Breast epithelium (tissue), 4 donors: ENCODE measurements around the gene PLPP7. TPM values are rescaled to one million over a fixed set of nuclear protein-coding genes. Genes with fewer than 3 reads are reported as not detected.
A peak's percentile ranks its signal among the peaks of the same experiment; 100 is the strongest.

Experiments used
- DNase-seq, 2 donors: peaks; one replicate each; pipeline ENCODE4 v3.0.0-alpha.2; 2019; ENCODE audit warnings: low spot score in 2 of 2
- H3K27ac ChIP-seq, 2 donors: fragments of 200-600 bp; sonication (generic) in 1 of 2; one replicate each; pipeline ENCODE4 v1.5.1; 2016 to 2019; ENCODE audit warnings: mild to moderate bottlenecking in 1 of 2
- H3K27me3 ChIP-seq, 2 donors: fragments of 200-600 bp; sonication (generic) in 1 of 2; one replicate each; pipeline versions ENCODE4 v1.5.1 to v1.6.0; 2017 to 2019; ENCODE audit warnings: control low read depth in 1 of 2, mild to moderate bottlenecking in 1 of 2
- H3K36me3 ChIP-seq: fragments of 200-600 bp; one replicate; pipeline ENCODE4 v1.5.1; 2019
- H3K4me1 ChIP-seq, 2 donors: fragments of 200-600 bp; sonication (generic); one replicate each; pipeline ENCODE4 v1.5.1; 2016 to 2019; ENCODE audit warnings: control low read depth in 1 of 2
- H3K4me3 ChIP-seq, 3 donors: fragments of 200-600 bp; sonication (generic); 1 replicate in 2 of 3; 2 replicates in 1 of 3; pipeline ENCODE4 v1.5.1; 2016 to 2019; ENCODE audit warnings: mild to moderate bottlenecking in 3 of 3, moderate library complexity in 2 of 3
- H3K9me3 ChIP-seq, 2 donors: fragments of 200-600 bp; sonication (generic) in 1 of 2; one replicate each; pipeline ENCODE4 v1.5.1; 2016 to 2019; ENCODE audit warnings: control low read depth in 1 of 2
- CTCF ChIP-seq, 3 donors: fragments of 450-650 bp; IDR thresholded peaks; one replicate each; pipeline ENCODE4 v1.5.1; 2016 to 2017; ENCODE audit warnings: antibody characterized with exemption in 3 of 3, mild to moderate bottlenecking in 3 of 3, moderate library complexity in 3 of 3
- POLR2A ChIP-seq: fragments of 450-650 bp; IDR thresholded peaks from one replicate; pipeline ENCODE4 v1.6.1; 2016; ENCODE audit warnings: antibody characterized with exemption, mild to moderate bottlenecking, moderate library complexity
- POLR2AphosphoS5 ChIP-seq, 3 donors: sonication (generic); formaldehyde crosslinking; IDR thresholded peaks; one replicate each; pipeline ENCODE4 v1.6.1; 2017; ENCODE audit warnings: antibody characterized with exemption in 3 of 3
- intact Hi-C: fragments of 100-400 bp; cut with DNase I; formaldehyde crosslinking; loops from one replicate; pipeline ENCODE4 v1.15.1; 2023; ENCODE audit warnings: low total_unique reads
- total RNA-seq, 3 donors: library from RNA; depleted of rRNA; stranded (reverse); fragments of >200 nt; gene quantifications; one replicate each; pipeline ENCODE4 v1.1.0, GENCODE V29; 2016

The PLPP7 gene
- total RNA-seq, 3 donors from 2014 or later, result 5.0 to 14.1 (median 9.3) TPM

- TF ChIP-seq CTCF (IDR thresholded peaks at IDR 0.05), result no peak
- no peak for TF ChIP-seq POLR2A
- no peak for TF ChIP-seq POLR2AphosphoS5 (IDR thresholded peaks at IDR 0.05)
- no peaks in the 10 kb centered on the region for H3K27me3 ChIP-seq
- no peak overlapping the region for H3K4me3 ChIP-seq
- no peaks in the 10 kb centered on the region for H3K4me1 ChIP-seq
- no peak for DNase-seq
- H3K9me3 ChIP-seq, result no peaks in the 10 kb centered on the region
- intact Hi-C loops, result no loop called here
- H3K27ac ChIP-seq, result peak overlapping the region in 1 of 2 donors; percentile 14
- no peaks in the 10 kb centered on the region for H3K36me3 ChIP-seq
Measured at GRCh38 chr9:131253891-131254491, 35.5 kb upstream of the PLPP7 start.

- Histone ChIP-seq H3K27ac (peak overlapping the region in 1 of 2 donors; percentile 25), H3K9me3 (no peaks in the 10 kb centered on the region), H3K4me1 (no peaks in the 10 kb centered on the region), H3K4me3 (no peak overlapping the region), H3K27me3 (no peaks in the 10 kb centered on the region), H3K36me3 (no peaks in the 10 kb centered on the region)
- TF ChIP-seq POLR2A, result no peak
- TF ChIP-seq POLR2AphosphoS5 (IDR thresholded peaks at IDR 0.05), result no peak
- no peak for TF ChIP-seq CTCF (IDR thresholded peaks at IDR 0.05)
- no peak for DNase-seq
- intact Hi-C loops, result no loop called here
Measured at GRCh38 chr9:131254626-131255025, 34.9 kb upstream of the PLPP7 start.

- Histone ChIP-seq H3K36me3 (no peaks in the 10 kb centered on the region), H3K9me3 (no peaks in the 10 kb centered on the region), H3K4me1 (no peaks in the 10 kb centered on the region), H3K4me3 (peak overlapping the region in 2 of 3 donors; percentile 15 to 57), H3K27me3 (no peaks in the 10 kb centered on the region), H3K27ac (peak overlapping the region; percentile 25 to 82)
- no peak for DNase-seq
- no peak for TF ChIP-seq CTCF (IDR thresholded peaks at IDR 0.05)
- no peak for TF ChIP-seq POLR2A
- no peak for TF ChIP-seq POLR2AphosphoS5 (IDR thresholded peaks at IDR 0.05)
- intact Hi-C loops, result no loop called here
Measured at GRCh38 chr9:131255676-131256197, 33.8 kb upstream of the PLPP7 start.

- Histone ChIP-seq H3K9me3 (no peaks in the 10 kb centered on the region), H3K36me3 (no peaks in the 10 kb centered on the region), H3K4me1 (no peaks in the 10 kb centered on the region), H3K27me3 (no peaks in the 10 kb centered on the region), H3K27ac (peak overlapping the region in 1 of 2 donors; percentile 38), H3K4me3 (no peak overlapping the region)
- intact Hi-C loops, result no loop called here
- no peak for TF ChIP-seq CTCF (IDR thresholded peaks at IDR 0.05)
- TF ChIP-seq POLR2AphosphoS5 (IDR thresholded peaks at IDR 0.05), result no peak
- no peak for TF ChIP-seq POLR2A
- DNase-seq, result no peak
Measured at GRCh38 chr9:131257266-131258025, 32.1 kb upstream of the PLPP7 start.

- TF ChIP-seq CTCF (IDR thresholded peaks at IDR 0.05), result no peak
- Histone ChIP-seq H3K9me3 (no peaks in the 10 kb centered on the region), H3K36me3 (no peaks in the 10 kb centered on the region), H3K27ac (no peak overlapping the region), H3K4me1 (no peaks in the 10 kb centered on the region), H3K4me3 (no peak overlapping the region), H3K27me3 (no peaks in the 10 kb centered on the region)
- DNase-seq, result no peak
- intact Hi-C loops, result no loop called here
Measured at GRCh38 chr9:131258186-131258585, 31.3 kb upstream of the PLPP7 start.
